Peyer's patch (tissue), 4 donors: Measurements from ENCODE around the gene CSF2RB.

ENCODE experiments used
- CTCF ChIP-seq, 6 experiments: fragments of 450-650 bp in 4 of 6; fragments of 200-600 bp in 2 of 6; sonication (generic) in 1 of 6; IDR thresholded peaks; one replicate each; pipeline ENCODE4 v1.5.1; 2017 to 2019; ENCODE audit warnings: antibody characterized with exemption in 6 of 6, mild to moderate bottlenecking in 3 of 6, moderate library complexity in 1 of 6
- POLR2A ChIP-seq, 2 donors: fragments of 450-650 bp; IDR thresholded peaks; one replicate each; pipeline ENCODE4 v1.5.1; 2017; ENCODE audit warnings: antibody characterized with exemption in 2 of 2, mild to moderate bottlenecking in 2 of 2, moderate library complexity in 2 of 2

DNA sequence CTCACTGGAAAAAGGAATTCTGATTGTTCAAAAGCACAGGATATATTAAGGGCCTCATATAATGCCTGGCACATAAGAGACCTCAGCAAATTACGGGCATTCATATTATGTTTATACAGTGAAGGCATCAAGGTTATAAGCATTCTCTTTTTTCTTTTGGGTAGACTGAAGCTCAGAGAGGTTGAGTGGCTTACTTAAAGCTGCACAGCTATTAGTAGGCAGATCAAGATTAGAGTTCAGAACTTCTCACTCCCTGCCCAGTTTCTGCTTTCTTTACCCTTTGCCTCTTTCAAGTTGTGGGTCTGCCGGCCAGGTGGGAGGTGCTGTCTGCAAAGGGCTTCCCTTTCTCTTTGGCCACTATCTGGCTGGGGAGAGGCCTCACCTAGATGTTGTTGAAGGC lies 18.0 kb downstream of the CSF2RB start:
- TF ChIP-seq CTCF (IDR thresholded peaks at IDR 0.05) (no peak), POLR2A (IDR thresholded peaks at IDR 0.05) (no peak)
